HG03095 (cell line): ENCODE results near the gene TAPBP.
A peak's percentile ranks its signal among the peaks of the same experiment; 100 is the strongest.

Experiments used
- ATAC-seq: cut with Tn5 transposase; IDR thresholded peaks from one replicate; pipeline ENCODE4 v1.9.1; 2021; ENCODE audit warnings: moderate library complexity; ENCODE audit not compliant: unreplicated experiment

The TAPBP gene

DNA sequence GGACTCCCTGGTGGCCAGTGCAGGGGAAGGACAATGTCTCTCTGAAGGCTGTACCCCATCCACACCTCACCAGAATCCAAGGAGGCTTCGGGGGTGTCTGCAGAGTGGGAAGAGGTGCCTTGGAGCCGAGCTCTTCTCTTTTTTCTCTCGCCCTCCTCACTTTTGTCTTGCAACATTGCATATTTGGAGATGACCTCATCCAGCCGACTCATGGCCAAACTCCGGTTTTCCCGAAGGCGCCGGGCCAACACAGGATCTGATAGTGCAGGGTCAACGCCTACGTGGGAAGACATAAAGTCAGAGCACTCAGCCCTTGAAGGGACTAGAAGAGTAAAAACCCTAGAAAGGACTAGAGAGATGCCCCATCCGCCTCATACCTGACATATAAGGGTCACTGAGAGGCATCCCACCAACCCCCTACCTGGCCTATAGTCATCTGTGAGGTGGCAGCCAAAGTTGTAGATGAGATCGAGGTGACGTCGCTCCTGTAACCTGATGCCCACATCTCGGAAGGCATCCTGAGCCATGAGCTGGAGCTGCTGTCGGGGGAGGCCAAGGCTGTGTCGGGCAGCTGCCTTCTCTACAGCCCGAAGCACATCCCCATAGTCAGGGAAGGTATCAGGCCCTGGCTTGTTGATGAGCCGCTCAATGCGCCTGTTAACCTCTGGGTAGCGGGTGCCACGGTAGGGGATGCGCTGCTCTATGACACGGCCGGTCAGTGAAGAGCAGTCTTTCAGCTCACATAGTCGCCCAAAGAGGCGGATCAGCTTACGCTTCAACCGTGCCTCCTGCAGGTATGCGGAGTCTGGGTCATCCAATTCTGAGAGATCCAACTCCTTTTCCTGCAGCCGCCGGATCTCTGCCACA, 6.7 kb upstream of the TAPBP start:
- no peak for ATAC-seq

DNA sequence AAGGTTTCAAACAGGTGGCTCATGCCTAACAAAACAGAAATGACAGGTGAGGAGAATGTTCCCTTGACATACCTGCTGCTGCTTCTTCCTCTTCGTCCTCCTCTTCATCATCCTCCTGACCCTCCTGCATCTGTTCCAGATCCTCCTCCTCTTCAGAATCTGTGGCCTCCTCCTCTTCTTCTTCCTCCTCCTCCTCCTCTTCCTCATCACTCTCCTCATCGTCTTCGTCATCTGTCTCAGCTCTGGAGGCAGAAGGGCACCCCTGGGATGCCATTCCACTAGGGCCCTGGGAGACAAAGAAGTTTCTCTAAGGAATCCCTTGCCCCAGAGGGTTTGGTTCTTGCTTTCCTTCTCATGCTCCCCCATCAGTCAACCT, 6.0 kb upstream of the TAPBP start:
- ATAC-seq = no peak

DNA sequence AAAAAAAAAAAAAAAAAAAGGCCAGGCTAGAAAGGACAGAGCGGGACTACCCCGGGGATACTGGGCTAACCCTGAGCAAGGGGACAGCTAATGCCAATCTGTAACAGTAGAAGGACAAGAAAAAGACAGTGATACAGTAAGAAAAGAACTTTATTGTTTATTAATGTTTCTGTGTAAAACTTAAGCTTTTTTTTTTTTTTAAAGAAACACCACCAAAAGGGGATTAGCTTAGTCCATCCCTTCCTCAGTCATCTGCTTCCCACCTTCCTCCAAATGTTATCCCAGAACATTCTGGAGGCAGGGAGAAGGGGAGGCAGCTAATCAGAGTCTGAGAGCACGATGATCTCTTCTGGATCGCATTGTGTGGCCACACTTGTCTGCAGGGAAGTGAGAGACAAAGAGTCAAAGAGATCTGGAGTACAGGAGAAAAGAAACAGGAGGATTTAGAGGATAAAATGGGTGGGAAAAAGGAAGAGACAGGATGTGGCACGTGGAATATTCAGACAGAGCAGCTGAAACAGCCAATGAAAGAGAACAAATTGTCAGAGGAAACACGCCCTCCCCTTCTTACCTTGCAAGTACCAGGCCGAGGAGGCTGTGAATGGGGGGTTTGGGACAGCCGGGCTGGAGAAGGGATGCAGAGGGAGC, 4.7 kb upstream of the TAPBP start:
- ATAC-seq = no peak

DNA sequence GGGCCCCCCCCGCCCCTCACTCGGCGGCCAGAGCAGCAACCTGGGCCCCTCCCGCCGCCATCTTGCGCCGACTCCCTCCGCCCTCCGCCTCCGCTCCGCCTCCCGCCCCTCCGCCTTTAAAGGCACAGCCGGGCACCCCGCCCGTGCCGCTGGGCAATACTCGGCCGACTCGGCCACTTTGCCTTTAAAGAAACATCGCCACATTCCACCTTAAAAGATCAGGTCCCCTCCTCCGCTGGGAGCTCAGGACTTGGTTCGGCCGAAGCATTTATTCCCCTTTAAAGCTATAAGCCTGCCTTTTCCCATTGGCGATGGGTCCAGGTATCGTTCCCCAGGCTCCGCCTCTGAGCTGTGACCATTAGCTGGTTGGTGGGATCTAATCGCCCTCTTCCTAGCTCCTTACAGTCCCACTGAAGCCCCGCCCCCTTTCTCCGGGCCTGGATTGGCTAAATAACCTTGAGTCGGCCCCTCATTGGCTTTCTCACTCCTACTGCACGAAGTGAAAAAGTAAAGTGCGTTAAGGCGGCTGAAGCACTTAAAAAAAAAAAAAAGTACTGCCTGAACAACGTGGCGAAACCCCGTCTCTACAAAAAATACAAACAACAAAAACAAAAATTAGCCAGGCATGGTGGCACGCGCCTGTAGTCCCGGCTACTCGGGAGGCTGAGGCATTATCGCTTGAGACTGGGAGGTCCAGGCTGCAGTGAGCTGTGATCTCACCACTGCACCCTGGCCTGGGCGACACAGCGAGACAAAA, 4.0 kb upstream of the TAPBP start, which contains the start of gene ZBTB22:
ZBTB22 (minus strand) TSS at position 76 of the 757 bp plus-strand sequence. CDS start 828 bp downstream, outside the sequence.
- ATAC-seq = peak; percentile 45

DNA sequence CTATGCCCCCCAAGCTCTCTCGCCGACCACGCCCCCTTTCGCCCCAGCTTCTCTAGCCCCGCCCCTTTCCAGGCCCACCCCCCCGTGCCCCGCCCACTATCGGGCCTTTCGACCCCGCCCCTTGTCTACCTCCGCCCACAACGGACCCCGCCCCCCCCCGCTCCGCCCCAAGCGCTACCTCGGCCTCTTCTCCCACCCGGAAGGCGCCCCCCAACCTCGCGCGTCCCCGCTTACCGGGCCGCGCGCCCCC, 3.5 kb upstream of the TAPBP start:
- ATAC-seq = no peak

DNA sequence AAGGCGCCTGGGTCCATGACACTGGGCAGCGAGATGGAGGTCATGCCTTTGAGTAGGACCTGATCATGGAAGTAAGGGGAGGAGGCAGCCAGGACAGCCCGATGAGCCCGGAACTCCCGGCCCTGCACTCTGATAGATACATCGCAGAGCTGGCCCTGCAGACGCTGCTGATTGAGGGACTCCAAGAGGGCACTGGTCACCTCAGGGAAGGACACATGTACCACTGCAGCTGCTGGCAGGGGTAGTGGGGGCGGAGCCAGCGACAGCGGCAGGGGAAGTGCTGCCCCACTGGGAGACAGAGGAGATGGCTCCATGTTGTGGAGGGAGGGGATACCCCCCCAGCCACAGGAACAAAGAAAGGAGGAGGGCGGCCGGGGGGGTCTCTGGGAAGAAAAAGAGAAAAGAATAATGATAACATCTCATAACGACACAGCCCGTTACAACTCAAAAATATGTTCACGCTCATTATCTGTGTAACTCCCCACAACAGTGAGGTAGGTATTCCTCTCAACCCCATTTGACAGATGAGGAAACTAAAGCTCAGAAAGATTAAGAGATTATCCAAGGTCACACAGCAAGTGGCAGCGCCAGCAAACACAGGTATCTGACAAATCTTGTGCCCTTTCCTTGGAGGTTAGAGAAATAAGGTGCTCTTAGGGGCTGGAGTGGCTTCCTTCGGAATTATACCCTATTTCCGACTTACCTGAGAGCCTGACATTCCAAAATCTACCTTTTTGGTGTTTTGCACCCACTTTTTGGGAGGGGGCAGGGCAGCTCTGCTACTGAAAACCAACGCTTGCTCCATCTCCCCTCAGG, 2.9 kb upstream of the TAPBP start:
- no peak for ATAC-seq

DNA sequence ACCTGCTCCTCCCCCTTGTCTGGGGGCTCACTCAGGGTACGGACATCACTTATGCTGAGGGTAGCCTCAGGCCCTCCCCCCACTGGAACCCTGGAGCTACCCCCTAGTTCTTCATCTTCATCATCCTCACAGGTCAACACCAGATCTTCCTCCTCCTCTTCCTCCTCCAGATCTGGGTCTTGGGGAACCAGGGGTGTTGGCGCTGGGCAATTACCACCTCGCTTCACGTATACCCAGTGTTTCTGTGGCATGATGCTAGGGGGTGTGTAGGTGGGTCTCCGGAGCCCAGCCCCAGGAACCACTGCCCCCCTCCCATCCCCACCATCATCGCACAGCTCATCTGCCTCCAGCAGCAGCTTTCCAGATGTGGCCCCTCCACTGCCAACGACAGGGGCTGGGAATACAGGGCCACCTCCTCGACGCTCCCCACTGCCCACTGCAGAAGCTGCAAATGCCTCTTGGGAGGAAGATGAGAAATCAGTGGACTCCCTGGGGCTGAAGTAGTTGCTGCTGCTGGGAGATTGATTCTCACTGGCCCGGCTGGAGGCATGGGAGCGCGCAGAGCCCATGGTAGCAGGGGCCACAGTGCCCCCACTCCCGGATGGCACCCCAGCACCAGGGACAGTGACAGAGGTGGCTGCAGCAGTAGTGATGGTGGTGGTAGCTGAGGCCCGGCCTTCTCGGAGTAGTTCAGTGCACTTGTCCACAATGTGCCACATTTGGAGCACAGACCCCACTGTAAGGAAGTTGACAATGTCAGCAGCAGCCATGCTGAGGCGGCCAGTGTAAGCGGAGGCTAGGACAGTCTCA, 2.1 kb upstream of the TAPBP start:
- ATAC-seq = no peak

DNA sequence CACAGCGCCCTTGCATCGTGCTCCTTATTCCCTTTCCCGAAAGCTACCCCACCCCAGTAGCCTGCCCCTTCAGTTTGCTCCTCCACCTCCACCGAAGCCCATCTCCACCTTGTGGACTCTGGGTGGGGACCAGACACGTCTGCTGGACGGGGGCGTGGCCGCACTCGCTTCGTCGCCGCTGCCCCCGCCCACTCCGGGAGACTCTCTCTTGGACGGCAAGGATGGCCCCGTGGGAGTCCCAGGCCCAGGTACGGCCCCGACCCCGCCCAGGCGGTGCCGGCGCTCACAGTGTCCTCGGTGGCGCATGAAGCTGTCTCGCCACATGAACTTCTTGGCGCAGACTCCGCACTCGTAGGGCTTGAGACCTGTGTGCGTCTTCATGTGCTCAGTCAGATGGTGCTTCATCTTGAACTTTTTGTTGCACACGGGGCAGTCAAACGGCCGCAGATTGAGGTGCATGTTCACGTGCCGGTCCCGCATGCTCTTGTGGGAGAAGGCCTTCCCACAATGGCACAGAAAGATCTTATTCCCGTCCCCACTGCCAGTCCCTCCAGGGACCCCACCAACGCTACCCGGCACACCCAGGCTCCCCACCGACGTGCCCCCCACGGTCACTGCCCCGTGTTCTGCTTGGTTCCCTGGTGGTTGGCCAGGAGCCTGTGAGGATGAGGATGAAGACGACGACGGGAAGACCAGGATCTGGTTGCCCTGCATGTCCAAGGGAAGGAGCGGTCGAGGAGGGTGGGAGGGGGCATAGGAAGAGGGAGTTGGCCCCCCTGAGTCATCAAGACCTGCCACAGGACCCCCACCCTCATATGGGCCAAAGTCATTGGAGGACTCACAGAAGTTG, 1.3 kb upstream of the TAPBP start:
- no peak for ATAC-seq

DNA sequence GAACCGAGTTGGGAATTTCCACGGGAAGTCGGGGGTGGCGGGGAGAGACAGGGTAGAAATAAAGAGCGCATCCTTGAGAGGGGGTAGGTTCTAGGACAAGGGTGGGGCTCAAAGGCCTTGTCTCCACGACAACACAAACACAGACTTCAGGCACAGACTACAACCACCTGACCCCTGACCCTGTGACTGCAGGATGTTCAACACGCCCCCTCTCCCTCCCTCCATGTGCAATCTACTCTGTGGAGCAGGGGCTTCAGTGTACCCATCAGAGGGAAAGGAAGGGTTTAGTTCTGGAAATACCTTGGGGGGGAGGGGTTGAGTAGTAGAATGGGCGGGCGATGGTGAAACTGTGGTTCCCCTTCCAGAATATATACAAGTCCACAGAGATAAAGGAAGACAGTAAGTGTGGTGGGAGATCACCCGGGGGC, 651 bp upstream of the TAPBP start:
- no peak for ATAC-seq

DNA sequence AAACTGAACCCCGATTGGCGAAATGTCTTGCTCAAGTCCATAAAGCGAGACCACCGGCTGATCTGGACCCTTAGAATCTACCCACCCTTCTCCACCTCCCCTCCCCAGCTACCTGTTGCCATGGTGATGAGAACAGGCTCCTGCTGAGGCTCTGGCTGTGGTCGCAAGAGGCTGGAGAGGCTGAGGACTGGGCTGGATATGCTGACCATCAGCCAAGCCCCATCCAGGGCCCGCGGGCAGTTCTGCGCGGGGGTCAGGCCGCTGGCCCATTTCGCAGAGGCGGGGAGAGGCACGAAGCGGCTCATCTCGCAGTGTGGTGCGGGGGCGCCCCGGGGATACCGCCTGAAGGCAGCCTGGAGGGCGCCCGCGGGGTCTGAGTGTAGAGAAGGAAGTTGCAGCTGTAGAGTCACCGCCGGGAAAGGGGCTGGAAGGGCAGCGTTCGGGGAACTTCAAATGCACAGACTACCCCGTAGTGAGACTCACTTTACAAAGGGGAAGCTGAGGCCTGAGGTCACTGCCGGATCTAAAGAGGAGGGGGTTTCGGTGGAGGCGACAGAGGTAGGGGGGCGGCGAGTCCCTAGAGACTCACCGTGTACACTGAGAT, 671 bp downstream of the TAPBP start:
- ATAC-seq = peak; percentile 4

DNA sequence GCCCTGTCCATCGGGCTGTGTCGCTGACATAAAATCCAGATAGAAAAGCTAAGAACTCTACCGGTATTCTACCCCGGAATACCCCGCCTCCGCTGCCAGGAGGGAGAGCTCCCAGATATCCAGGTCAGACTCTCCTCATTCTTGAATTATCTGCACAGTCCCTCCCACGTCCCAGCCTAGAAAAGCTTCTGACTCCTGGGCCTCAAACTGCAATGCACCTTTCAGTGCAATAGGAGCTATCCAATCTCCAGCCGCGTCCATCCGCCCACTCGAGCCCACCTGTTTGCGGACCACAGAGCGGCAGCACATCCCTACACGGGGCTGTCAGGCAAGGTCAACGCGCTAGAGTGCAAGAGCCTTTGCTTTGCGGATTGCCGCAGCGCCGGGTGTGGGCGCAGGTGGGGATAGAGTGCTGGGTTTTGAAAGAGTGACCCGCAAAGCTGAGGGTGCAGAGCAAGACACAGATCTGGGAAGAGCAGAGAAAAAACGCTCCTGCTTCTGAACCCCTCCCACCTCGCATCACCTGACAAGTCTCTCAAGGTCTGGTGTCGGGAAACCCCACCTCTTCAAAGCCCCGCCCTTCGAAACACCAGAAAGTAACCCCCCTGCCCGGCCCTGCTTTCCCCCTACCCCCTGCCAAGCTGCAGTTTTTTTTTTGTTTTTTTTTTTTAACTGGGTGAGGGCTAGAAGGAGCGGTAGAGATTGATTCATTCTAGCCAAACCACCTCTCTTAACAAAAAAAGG, 1.3 kb downstream of the TAPBP start:
- no peak for ATAC-seq

DNA sequence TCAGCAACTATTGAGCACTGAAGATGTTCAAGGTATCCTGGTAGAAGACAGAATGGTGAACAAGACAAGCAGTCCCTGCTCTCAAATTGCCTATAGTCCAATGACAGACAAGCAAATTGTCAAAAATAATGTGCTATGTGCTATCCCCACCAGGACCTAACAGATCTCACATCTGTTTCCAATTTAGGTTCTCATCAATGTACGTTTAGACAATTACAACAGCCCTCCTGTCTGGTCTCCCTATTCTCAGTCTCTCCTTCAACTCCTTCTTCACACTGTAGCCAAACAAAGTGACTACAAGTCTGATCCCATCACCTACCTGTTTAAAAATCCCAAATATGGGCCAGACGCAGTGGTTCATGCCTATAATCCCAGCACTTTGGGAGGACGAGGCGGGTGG, 7.5 kb downstream of the TAPBP start:
- no peak for ATAC-seq

DNA sequence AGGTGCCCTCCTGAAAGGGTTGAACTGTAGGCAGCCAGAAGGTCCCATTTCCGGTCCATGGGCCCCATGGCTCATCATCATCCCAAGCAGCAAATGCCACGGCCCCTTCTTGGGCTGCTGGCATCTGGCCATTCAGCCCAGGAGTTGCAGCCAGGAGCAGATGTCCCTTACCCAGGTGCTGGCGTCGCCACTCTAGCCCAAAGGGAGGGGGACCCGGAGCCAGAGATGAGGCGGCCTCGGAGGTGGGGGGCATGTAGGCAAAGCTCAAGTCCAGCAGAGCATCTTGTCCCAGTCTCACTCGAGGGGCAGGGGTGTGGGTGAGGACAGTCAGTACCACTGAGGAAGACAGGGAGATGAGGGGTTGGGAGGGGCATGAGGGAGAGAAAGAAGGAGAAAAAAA, 8.8 kb downstream of the TAPBP start:
- no peak for ATAC-seq

DNA sequence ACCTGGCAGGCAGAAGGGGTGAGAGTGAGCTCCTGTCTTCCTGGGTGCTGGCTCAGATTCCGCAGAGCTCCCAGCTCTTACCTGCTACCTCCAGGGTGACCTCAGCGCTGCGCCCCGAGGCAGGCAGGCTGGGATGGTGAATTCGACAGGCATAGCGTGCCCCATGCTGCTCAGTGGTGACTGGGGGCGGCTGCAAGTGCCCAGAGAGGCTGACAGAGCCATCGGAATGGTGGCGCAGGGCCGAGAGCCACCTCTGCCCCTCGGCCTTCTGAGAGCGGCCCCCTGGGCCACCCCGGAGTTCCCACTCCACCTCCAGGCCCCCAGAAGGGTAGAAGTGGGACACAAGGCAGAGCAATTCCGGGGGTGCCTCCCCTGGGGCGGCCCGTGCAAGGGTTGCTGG, 9.7 kb downstream of the TAPBP start:
- ATAC-seq = no peak

DNA sequence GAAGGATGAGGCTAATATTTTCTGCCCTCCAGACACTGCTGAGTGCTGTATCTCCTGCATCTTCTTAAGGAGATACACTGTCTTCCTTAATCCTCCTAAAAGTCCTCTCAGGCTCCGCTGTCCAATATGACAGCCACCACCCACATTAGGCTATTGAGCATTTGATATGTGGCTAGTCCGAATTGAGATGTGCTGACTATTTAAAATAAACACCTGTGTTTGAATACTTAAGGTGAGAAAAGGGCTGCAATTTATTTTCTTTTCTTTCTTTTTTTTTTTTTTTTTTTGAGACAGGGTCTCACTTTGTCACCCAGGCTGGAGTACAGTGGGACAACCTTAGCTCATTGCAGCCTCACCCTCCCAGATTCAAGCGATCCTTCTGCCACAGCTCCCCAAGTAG, 12.0 kb downstream of the TAPBP start:
- ATAC-seq = no peak

DNA sequence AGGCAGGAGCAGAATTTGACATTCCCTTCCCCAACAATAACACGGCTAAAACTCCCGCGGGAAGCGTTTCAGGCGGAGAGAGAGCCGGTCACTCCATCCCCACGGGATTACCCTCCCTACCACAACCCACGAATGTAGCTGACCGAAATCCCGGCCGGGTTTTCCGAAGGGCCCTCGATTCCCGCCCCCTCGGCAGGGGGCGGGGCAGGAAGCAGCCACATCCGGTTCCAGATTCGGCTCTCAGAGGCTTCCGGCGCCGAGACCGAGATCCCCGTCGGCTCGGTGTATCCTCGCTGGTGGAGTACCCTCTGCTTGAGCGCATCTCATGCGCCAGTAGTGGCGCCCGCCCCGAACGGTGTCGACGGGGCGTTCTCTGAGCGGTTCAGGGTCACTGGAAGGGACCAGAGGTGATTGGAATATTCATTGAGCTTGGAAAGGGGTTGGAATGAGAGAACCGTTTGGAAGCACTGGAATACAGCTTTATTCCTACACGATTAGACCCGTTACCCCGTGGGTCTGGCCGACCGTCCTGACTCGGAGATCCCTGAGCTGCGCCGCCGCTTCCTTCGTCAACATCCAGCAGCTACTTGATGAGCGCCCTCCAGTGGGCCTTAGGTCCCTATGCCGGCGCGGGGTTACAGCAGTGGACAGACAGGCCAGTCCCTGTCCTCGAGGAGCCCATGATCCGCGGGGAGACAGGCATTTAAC, 14.5 kb downstream of the TAPBP start:
- peak; percentile 66 for ATAC-seq

DNA sequence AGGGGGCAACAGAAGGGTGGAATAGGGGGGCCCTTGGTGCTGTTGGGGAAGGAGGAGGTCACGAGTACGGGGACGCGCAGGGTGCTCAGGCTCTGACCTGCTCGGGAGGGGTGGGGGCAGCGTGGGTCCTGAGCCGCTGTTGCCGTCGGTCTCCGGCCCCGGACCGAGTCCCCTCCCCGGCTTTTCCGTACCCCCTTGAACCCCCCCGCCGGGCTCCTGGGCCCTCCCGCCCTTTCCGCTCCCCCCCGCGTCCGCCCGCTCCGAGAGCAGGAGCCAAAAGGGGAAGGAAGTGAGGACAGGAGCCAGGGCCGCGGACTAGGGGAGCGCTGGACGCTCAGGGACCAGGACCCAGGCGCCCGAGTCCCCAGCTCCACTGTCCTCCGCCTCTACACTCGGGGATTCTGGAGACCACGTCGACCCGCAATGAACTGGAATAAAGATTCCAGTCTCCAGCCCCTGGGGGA, 15.1 kb downstream of the TAPBP start, which contains the start of gene RGL2:
RGL2 (minus strand) TSS at position 170 of the 464 bp plus-strand sequence. CDS start 332 bp downstream, outside the sequence.
- no peak for ATAC-seq
